ENCODE data around the gene FILIP1L.
A peak's percentile ranks its signal among the peaks of the same experiment; 100 is the strongest.

Gene FILIP1L

DNA sequence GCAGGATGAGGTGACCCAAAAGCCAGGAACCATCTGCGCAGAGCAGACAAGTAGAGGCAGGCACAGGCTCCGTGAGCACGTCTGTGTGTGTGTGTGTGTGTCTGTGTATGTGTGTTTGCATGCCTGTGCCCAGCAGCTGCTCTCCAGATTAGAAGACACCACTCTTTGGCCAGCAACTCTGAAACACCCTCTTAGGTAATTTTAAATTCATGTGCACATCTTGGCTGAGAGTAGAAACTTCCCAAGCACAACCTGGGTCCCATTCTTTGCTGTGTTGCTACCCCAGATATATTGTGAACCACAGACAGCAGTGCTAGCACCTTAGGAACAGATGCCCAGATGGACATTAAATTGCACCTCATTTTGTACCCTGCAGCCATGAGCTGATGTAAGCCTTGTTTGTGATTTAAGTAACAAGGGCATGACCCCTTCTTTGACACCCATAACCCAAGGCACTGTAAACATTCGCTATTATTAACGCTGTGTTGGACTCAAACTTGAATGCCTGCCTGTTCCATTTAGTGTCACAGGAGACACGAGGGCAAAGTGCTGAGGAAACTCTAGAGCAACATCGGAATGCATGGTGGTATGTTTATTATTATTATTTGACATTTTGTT lies at the start of gene FILIP1L:
TSS of gene FILIP1L (minus strand) at position 89 of the 618 bp plus-strand sequence.
- DNase-seq, result no peak
- Histone ChIP-seq H3K4me3 (ENCODE audit: low read depth, low read length) (no peak within 1 kb of the TSS), H3K36me3 (replicated peaks) (no peaks in the 10 kb centered on the region), H3K27ac (no peak within 1 kb of the TSS), H3K27me3 (replicated peaks) (no peaks in the 10 kb centered on the region)
- in situ Hi-C loops (cut with HindIII; ENCODE audit: low pct_ligation_motif_present, low sequenced_read_pairs), result no loop called here
- TF ChIP-seq CTCF (IDR thresholded peaks at IDR 0.05; ENCODE audit: low read depth, low read length, missing control alignments), result no peak

DNA sequence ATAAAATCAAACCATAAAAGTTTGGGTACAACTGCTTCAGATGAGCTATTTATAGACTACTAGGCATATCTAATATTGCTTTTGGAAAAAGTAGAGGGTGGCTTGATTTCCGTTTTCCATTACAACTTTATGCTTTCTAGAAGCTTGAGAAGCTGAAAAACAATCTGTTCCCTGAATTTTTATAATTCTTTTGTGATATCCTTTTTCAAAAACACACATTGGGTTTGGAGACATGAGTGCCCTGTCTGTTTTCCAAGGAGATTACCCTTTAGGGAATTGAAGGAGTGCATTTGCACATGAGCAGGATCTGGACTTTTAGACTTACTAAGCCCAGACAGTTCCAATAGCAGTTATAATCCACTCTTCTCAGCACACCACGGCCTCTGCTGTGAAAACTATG lies 49.5 kb upstream of the FILIP1L start:
- Histone ChIP-seq H3K27ac (no peak overlapping the region), H3K36me3 (replicated peaks) (no peaks in the 10 kb centered on the region), H3K27me3 (replicated peaks) (no peaks in the 10 kb centered on the region), H3K4me3 (ENCODE audit: low read depth, low read length) (no peak overlapping the region)
- in situ Hi-C loops (cut with HindIII; ENCODE audit: low pct_ligation_motif_present, low sequenced_read_pairs), result no loop called here
- TF ChIP-seq CTCF (IDR thresholded peaks at IDR 0.05; ENCODE audit: low read depth, low read length, missing control alignments), result no peak
- DNase-seq, result no peak

- in situ Hi-C loops (cut with HindIII; ENCODE audit: low pct_ligation_motif_present, low sequenced_read_pairs), result no loop called here
- no peak for TF ChIP-seq CTCF (IDR thresholded peaks at IDR 0.05; ENCODE audit: low read depth, low read length, missing control alignments)
- no peak overlapping the region for H3K27ac ChIP-seq
- H3K36me3 ChIP-seq (replicated peaks), result no peaks in the 10 kb centered on the region
- H3K27me3 ChIP-seq (replicated peaks), result no peaks in the 10 kb centered on the region
- DNase-seq, result no peak
- no peak overlapping the region for H3K4me3 ChIP-seq (ENCODE audit: low read depth, low read length)
Measured at GRCh38 chr3:100160521-100160920, 46.2 kb upstream of the FILIP1L start.

DNA sequence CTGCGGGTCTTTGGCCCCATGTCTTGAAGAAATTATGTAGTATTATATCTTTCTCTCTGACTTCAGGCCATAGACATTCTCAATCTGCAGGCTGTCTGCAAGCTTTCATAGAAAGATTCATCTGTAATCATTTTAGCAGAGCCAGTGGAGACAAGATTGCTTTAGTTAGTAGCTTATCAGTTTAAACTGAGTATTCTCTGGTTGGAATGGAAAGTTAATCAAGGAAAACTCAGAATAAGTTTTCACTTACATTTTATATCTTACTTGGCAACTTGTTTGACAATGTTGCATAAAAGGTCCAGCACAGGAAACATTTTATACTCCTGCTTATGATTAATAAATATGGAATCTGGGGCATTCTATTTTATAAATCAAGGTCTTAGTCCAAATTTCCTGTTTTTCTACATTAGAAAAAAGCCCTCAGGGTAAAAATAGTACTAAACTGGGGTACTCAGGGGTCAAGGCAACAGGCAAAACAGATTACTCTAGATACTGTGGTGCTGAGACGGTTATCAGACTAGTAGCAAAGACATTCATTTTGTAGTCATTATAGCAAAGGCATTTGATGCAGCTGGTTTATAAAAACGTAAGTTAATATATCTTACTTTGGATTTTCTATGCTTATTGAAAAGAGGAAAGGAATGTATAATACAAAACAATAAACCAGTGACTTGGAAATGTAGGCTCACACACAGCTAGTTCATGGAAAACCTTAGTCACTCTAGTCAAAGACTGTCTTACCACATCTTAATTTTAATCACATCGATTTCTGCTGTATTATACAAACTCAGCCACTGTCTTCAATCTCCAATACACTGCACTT lies 45.2 kb upstream of the FILIP1L start:
- H3K27ac ChIP-seq, result peak overlapping the region; percentile 25
- H3K36me3 ChIP-seq (replicated peaks), result no peaks in the 10 kb centered on the region
- no peak for TF ChIP-seq CTCF (IDR thresholded peaks at IDR 0.05; ENCODE audit: low read depth, low read length, missing control alignments)
- no peak overlapping the region for H3K4me3 ChIP-seq (ENCODE audit: low read depth, low read length)
- H3K27me3 ChIP-seq (replicated peaks), result no peaks in the 10 kb centered on the region
- peak; percentile 9 for DNase-seq
- in situ Hi-C loops (cut with HindIII; ENCODE audit: low pct_ligation_motif_present, low sequenced_read_pairs), result no loop called here

- in situ Hi-C loops (cut with HindIII; ENCODE audit: low pct_ligation_motif_present, low sequenced_read_pairs), result no loop called here
- no peak overlapping the region for H3K4me3 ChIP-seq (ENCODE audit: low read depth, low read length)
- no peaks in the 10 kb centered on the region for H3K27me3 ChIP-seq (replicated peaks)
- TF ChIP-seq CTCF (IDR thresholded peaks at IDR 0.05; ENCODE audit: low read depth, low read length, missing control alignments), result no peak
- no peaks in the 10 kb centered on the region for H3K36me3 ChIP-seq (replicated peaks)
- H3K27ac ChIP-seq, result no peak overlapping the region
- no peak for DNase-seq
Measured at GRCh38 chr3:100158918-100159330, 44.6 kb upstream of the FILIP1L start.
